DMS114 treated with DMSO at 0.1 percent for 48 hours (cell line): ENCODE data around the gene HYPK.
"Not testable (repeated sequence)": the region's sequence is repeated elsewhere in the genome, so short reads cannot be mapped to it uniquely, and the experiment has no call there.

ENCODE experiments used
- DNase-seq: peaks from one replicate; lab custom pipeline; 2025; ENCODE audit not compliant: unreplicated experiment; lab: John Stamatoyannopoulos, UW

HYPK gene

DNA sequence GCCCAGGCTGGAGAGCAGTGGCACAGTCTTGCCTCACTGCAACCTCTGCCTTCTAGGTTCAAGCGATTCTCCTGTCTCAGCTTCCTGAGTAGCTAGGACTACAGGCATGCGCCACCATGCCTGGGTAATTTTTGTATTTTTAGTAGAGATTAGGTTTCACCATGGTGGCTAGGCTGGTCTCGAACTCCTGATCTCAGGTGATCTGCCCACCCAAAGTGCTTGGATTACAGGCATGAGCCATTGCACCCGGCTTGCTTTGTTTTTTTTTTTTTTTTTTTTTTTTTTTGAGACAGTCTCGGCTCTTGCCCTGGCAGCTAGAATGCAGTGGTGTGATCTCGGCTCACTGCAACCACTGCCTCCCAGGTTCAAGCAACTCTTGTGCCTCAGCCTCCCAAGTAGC, 32.1 kb downstream of the HYPK start:
- not testable (repeated sequence) for DNase-seq

DNA sequence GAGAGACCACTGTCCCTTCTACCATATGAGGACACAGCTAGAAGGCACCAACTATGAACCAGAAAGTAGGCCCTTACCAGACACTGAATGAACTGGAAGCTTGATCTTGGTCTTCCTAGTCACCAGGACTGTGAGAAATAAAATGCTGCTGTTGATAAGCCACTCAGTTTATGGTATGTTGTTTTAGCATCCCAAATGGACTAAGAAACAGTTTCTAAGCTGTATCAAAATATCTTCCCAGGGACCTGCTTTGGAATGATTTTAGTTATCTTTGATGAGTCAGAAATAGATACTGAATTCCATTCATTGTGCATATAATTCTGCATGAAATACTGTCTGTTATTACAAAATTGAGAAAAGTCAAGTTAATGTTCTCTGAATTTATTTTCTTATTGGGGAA, 45.0 kb downstream of the HYPK start:
- no peak for DNase-seq

DNA sequence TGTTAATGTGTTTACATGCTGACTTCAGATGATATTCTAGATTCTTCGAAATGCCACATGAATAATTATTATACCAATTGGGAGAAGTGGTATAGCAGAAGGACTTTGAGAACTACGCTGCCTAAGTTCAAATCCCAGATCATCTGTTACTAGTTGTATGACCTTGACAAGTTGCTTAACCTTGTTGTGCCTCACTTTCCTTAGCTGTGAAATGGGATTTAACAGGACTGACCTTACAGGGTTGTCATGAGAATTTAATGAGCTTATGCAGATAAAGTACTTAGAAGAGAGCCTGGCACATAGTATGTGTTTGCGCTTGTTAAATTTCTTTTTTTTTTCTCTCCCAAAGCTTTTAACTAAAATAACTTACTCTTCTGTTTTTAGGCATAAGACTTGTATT, 50.9 kb downstream of the HYPK start:
- DNase-seq = no peak

DNA sequence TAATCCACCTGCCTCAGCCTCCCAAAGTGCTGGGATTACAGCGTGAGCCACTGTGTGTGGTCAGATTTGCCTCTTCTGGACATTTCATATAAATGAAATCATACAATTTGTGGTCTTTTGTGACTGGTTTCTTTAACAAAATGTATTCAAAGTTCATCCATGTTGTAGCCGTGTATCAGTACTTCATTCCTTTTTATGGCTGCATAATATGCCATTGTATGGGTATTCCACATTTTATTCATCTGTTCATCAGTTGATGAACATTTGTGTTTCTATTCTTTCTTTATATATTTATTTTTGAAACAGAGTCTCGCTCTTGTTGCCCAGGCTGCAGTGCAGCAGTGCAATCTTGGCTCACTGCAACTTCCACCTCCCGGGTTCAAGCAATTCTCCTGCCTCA, 52.2 kb downstream of the HYPK start:
- no peak for DNase-seq
